Medulla oblongata (tissue), 1 donor: ENCODE results near the gene NUFIP2.
A peak's percentile ranks its signal among the peaks of the same experiment; 100 is the strongest.
"Not testable (repeated sequence)": the region's sequence is repeated elsewhere in the genome, so short reads cannot be mapped to it uniquely, and the experiment has no call there.

ENCODE experiments used
- DNase-seq: peaks from one replicate; pipeline ENCODE4 v3.0.0-alpha.2; 2015; ENCODE audit errors: extremely low spot score

The NUFIP2 gene

GRCh38 chr17:29238133-29238850, 55.7 kb downstream of the NUFIP2 start:
- DNase-seq = no peak

GRCh38 chr17:29237476-29238132, 56.3 kb downstream of the NUFIP2 start:
- DNase-seq = no peak

- no peak for DNase-seq
Observed at GRCh38 chr17:29235904-29236303, 58.0 kb downstream of the NUFIP2 start.

- not testable (repeated sequence) for DNase-seq
Observed at GRCh38 chr17:29234972-29235371, 59.0 kb downstream of the NUFIP2 start.

- DNase-seq = no peak
Observed at GRCh38 chr17:29233301-29233700, 60.6 kb downstream of the NUFIP2 start.

- DNase-seq = no peak
Observed at GRCh38 chr17:29225396-29225795, 68.6 kb downstream of the NUFIP2 start.

- DNase-seq = not testable (repeated sequence)
Observed at GRCh38 chr17:29221338-29221737, 72.6 kb downstream of the NUFIP2 start.

GRCh38 chr17:29219378-29220047, 74.4 kb downstream of the NUFIP2 start:
- DNase-seq = peak; percentile 95

- no peak for DNase-seq
Observed at GRCh38 chr17:29216856-29217255, 77.1 kb downstream of the NUFIP2 start.

GRCh38 chr17:29216181-29216580, 77.8 kb downstream of the NUFIP2 start:
- DNase-seq = no peak

GRCh38 chr17:29215717-29216116, 78.2 kb downstream of the NUFIP2 start:
- DNase-seq = no peak

- no peak for DNase-seq
Observed at GRCh38 chr17:29215174-29215573, 78.8 kb downstream of the NUFIP2 start.

- peak; percentile 21 for DNase-seq
Observed at GRCh38 chr17:29214215-29215146, 79.5 kb downstream of the NUFIP2 start.

GRCh38 chr17:29212681-29213121, 81.2 kb downstream of the NUFIP2 start:
- DNase-seq = peak; percentile 93

GRCh38 chr17:29212094-29212631, 81.8 kb downstream of the NUFIP2 start:
- no peak for DNase-seq

- no peak for DNase-seq
Observed at GRCh38 chr17:29210879-29211278, 83.1 kb downstream of the NUFIP2 start.

- DNase-seq = no peak
Observed at GRCh38 chr17:29209073-29209472, 84.9 kb downstream of the NUFIP2 start.

GRCh38 chr17:29207975-29208374, 86.0 kb downstream of the NUFIP2 start:
- no peak for DNase-seq
